ENCODE results near the gene QSOX2. TPM values are rescaled to one million over a fixed set of nuclear protein-coding genes. Genes with fewer than 3 reads are reported as not detected.

The QSOX2 gene
- total RNA-seq, 1 donor = 7.1 TPM

DNA sequence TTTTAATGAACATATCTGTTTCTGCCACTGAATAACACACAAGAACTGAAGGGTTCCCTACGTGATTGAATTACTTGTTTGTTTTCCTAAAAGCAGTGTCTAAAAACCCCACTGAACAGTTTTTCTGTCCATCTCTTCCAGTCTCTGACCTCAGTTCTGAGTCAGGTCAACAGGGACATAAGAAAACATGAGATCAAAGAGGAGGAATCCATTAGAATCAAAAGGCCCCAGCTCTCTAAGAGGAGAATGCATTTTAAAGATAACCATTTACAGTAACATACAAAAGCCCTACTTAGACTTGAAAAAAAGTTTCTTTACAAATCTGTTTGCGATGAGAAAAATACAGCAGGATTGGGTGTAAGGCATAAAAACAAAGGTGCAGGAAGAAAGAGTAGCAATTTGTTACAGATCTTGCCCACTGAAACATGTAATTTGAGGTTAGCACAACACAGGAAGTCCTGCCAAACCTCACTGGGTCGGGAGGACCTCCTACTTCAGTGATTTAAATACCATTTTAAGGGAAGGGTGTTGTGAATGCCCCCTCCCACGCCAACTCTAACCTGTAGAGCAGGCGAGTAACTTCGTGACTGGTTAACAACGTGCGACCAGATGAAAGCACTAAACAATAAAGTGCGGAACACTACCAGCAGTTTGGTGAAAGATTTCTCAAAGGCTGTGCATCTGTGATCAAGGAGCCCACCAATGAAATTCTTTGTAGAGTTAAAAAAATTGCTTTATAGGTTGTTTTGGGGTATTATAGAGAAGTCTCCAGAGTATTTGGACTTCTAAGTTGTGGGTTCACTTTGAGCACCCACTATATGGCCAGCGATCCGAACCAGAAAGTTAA, 1.3 kb downstream of the QSOX2 start:
- H3K4me3 ChIP-seq (ENCODE audit: low read depth, low read length) = peak overlapping the region; percentile 78
- TF ChIP-seq, protein P1, sequence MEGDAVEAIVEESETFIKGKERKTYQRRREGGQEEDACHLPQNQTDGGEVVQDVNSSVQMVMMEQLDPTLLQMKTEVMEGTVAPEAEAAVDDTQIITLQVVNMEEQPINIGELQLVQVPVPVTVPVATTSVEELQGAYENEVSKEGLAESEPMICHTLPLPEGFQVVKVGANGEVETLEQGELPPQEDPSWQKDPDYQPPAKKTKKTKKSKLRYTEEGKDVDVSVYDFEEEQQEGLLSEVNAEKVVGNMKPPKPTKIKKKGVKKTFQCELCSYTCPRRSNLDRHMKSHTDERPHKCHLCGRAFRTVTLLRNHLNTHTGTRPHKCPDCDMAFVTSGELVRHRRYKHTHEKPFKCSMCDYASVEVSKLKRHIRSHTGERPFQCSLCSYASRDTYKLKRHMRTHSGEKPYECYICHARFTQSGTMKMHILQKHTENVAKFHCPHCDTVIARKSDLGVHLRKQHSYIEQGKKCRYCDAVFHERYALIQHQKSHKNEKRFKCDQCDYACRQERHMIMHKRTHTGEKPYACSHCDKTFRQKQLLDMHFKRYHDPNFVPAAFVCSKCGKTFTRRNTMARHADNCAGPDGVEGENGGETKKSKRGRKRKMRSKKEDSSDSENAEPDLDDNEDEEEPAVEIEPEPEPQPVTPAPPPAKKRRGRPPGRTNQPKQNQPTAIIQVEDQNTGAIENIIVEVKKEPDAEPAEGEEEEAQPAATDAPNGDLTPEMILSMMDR (IDR thresholded peaks at IDR 0.05; ENCODE audit: insufficient read depth, low read length) = no peak
- DNase-seq (ENCODE audit: low read depth) = no peak

DNA sequence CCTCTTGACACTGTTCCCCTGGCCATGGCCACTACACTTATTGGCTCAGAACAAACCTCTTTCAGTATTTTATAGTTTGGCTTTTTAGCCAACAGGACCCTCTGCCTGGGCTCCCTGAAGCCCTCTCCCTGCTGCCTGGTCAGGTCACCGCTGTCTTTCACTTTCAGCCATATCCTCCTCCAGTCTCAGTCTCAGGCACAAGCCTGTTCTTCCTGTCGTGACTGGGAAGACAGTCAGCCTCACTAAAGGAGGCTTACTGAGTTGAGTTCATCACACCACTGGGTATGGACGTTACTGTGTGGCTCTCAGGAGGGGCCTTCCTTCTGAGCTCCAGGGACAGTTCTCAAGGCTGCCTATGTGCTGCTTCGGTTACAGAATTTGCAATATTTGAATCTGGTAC, 2.0 kb downstream of the QSOX2 start:
- no peak overlapping the region for H3K4me3 ChIP-seq (ENCODE audit: low read depth, low read length)
- TF ChIP-seq, protein P1 (IDR thresholded peaks at IDR 0.05; ENCODE audit: insufficient read depth, low read length) = no peak
- no peak for DNase-seq (ENCODE audit: low read depth)

DNA sequence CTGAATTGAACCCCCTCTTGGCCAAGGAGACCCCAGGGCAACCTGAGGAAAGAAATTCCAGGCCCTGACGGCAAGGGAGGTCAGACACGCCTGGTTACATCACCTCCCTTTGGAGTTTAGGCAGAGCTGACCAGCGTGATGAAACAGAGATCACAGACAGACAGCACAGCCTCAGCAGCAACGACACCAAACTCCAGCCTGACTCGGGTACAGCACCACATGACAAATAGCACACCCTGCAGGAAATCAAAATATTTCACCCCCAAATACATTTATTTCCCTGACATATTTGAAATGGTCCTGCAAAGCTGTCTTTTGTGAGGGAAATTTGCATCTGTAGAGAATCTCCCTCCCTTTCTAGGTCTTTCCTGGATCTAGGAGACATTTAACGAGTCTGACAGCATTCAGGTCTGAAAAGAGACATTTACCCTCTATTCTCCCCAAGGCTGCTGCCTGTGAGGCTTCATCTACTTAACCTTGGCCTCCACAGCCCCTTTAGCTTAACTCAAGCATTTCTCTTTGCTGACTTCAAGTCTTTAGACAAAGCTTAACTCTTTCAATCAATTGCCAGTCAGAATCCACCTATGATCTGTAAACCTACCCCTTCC, 2.6 kb downstream of the QSOX2 start:
- TF ChIP-seq, protein P1 (IDR thresholded peaks at IDR 0.05; ENCODE audit: insufficient read depth, low read length) = no peak
- no peak overlapping the region for H3K4me3 ChIP-seq (ENCODE audit: low read depth, low read length)
- DNase-seq (ENCODE audit: low read depth) = no peak

DNA sequence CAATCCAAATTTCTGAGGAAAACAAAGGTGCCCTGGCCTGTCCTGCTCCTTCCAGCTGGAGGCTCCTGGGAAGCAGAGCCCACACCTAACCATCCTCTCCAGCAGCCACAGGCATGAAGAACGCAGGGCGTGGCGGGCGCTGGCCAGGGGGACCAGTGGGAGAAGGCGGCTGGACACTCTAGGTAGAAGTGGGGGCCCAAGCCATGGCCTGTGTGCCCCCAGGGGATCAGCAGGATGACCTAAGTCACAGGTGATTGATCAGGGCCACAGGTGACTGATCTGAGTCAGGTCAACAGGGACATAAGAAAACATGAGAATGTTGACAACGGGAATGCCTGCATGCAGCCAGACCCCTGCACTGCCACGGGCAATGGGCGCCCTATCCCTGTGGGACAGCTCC, 3.4 kb downstream of the QSOX2 start:
- no peak for DNase-seq (ENCODE audit: low read depth)
- TF ChIP-seq, protein P1 (IDR thresholded peaks at IDR 0.05; ENCODE audit: insufficient read depth, low read length) = no peak
- H3K4me3 ChIP-seq (ENCODE audit: low read depth, low read length) = no peak overlapping the region

DNA sequence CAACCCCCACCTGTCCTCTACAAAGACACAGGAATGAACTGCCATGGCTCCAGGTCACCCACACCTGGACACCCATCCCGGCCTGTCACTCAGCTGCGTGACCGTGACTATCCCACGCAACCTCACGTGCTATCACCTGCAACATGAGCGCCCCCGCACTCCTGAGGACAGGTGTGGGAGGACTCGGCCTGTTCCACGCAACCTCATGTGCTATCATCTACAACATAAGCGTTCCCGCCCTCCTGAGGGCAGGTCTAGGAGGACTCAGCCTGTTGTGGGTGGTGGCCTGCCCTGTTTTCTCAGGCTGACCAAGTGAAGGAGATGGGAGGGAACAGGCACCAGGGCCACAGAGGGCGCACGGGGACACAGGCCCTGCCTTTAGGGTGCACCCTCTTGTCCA, 4.1 kb downstream of the QSOX2 start:
- DNase-seq (ENCODE audit: low read depth) = no peak
- TF ChIP-seq, protein P1 (IDR thresholded peaks at IDR 0.05; ENCODE audit: insufficient read depth, low read length) = no peak
- H3K4me3 ChIP-seq (ENCODE audit: low read depth, low read length) = no peak overlapping the region

DNA sequence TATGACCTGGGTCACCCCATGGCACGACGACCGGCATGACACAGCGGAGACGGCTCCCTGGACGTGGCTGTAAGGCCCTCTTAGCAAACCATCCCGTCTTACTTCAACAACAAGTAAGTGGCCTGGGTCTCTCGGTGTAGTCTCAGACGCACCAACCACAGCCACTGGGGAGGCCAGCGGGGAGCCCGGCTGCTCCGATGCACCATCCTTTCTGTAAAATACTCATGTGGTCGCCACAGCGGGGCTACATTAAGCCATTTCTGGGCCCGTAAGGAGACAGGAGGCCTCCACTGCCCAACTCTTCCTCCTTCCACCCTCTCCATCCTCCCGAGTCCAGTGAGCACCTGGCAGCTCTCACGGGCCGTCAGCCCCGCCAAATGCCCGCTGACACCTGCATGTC, 4.7 kb downstream of the QSOX2 start:
- TF ChIP-seq, protein P1 (IDR thresholded peaks at IDR 0.05; ENCODE audit: insufficient read depth, low read length) = no peak
- no peak for DNase-seq (ENCODE audit: low read depth)
- no peak overlapping the region for H3K4me3 ChIP-seq (ENCODE audit: low read depth, low read length)
